Activated T-cell treated with anti-CD3 and anti-CD28 coated beads for 4 hours (primary cell): ENCODE results near the gene UQCRC1.

Experiments
- DNase-seq: peaks from one replicate; pipeline ENCODE4 v3.0.0-alpha.2; 2020

Gene UQCRC1

GRCh38 chr3:48598323-48599076 is 10.9 kb downstream of the UQCRC1 start:
- no peak for DNase-seq

GRCh38 chr3:48597408-48597800 is 12.0 kb downstream of the UQCRC1 start:
- DNase-seq = no peak

GRCh38 chr3:48596676-48597407 is 12.6 kb downstream of the UQCRC1 start:
- DNase-seq = no peak

- no peak for DNase-seq
Measured at GRCh38 chr3:48596157-48596556, 13.3 kb downstream of the UQCRC1 start.

GRCh38 chr3:48595526-48596121 is 13.8 kb downstream of the UQCRC1 start:
- no peak for DNase-seq

- DNase-seq = no peak
Measured at GRCh38 chr3:48595075-48595525, 14.3 kb downstream of the UQCRC1 start, which contains the start of gene COL7A1. COL7A1 (minus strand) TSS chr3:48595329; CDS start chr3:48595159, 170 bp downstream.

- DNase-seq = no peak
Measured at GRCh38 chr3:48594417-48595049, 14.9 kb downstream of the UQCRC1 start.

- DNase-seq = no peak
Measured at GRCh38 chr3:48593337-48593736, 16.1 kb downstream of the UQCRC1 start.

GRCh38 chr3:48592519-48593087 is 16.8 kb downstream of the UQCRC1 start:
- DNase-seq = no peak

GRCh38 chr3:48591886-48592518 is 17.4 kb downstream of the UQCRC1 start:
- no peak for DNase-seq

- DNase-seq = no peak
Measured at GRCh38 chr3:48591436-48591835, 18.0 kb downstream of the UQCRC1 start.

GRCh38 chr3:48588230-48588629 is 21.2 kb downstream of the UQCRC1 start:
- no peak for DNase-seq

- no peak for DNase-seq
Measured at GRCh38 chr3:48587686-48588085, 21.8 kb downstream of the UQCRC1 start.

GRCh38 chr3:48585411-48585810 is 24.0 kb downstream of the UQCRC1 start:
- DNase-seq = no peak

- no peak for DNase-seq
Measured at GRCh38 chr3:48584836-48585235, 24.6 kb downstream of the UQCRC1 start.

GRCh38 chr3:48581621-48582481 is 27.6 kb downstream of the UQCRC1 start:
- DNase-seq = no peak

- no peak for DNase-seq
Measured at GRCh38 chr3:48576647-48577046, 32.8 kb downstream of the UQCRC1 start.

- no peak for DNase-seq
Measured at GRCh38 chr3:48575366-48575765, 34.1 kb downstream of the UQCRC1 start.

GRCh38 chr3:48573973-48574585 is 35.4 kb downstream of the UQCRC1 start:
- no peak for DNase-seq

GRCh38 chr3:48572517-48572916 is 36.9 kb downstream of the UQCRC1 start:
- DNase-seq = no peak

GRCh38 chr3:48571938-48572337 is 37.5 kb downstream of the UQCRC1 start:
- no peak for DNase-seq
